Progenitor cell of endocrine pancreas (in vitro differentiated cells): ENCODE results near the gene NID1. TPM values are rescaled to one million over a fixed set of nuclear protein-coding genes. Genes with fewer than 3 reads are reported as not detected.

Experiments used
- DNase-seq: peaks from one replicate; pipeline ENCODE4 v3.0.0; 2021; ENCODE audit warnings: low spot score; ENCODE audit not compliant: unreplicated experiment
- H3K27ac Mint-ChIP-seq: 2 replicates; pipeline ENCODE4 v1.8.0; 2021; ENCODE audit warnings: mild to moderate bottlenecking, moderate library complexity, mixed read lengths
- H3K27me3 Mint-ChIP-seq: 2 replicates; pipeline ENCODE4 v1.8.0; 2021; ENCODE audit warnings: mixed read lengths
- H3K36me3 Mint-ChIP-seq: 2 replicates; pipeline ENCODE4 v1.8.0; 2022; ENCODE audit warnings: mixed read lengths; ENCODE audit not compliant: insufficient read depth
- H3K4me1 Mint-ChIP-seq: 2 replicates; pipeline ENCODE4 v1.8.0; 2021; ENCODE audit warnings: low read depth, mixed read lengths
- H3K4me3 Mint-ChIP-seq: 2 replicates; pipeline ENCODE4 v1.8.0; 2021; ENCODE audit warnings: low read depth, mild to moderate bottlenecking, moderate library complexity, mixed read lengths
- H3K9me3 Mint-ChIP-seq: 2 replicates; pipeline ENCODE4 v1.8.0; 2021; ENCODE audit warnings: low read depth, mixed read lengths
- total RNA-seq: library from RNA; stranded (reverse); gene quantifications from 2 replicates; pipeline ENCODE4 v1.2.1, GENCODE V29; 2021
- TF ChIP-seq, protein P1 (sequence below): fragments of 200-600 bp; sonication (generic); IDR thresholded peaks from one replicate; pipeline ENCODE4 v1.5.0; 2021; ENCODE audit warnings: antibody characterized with exemption, mild to moderate bottlenecking; ENCODE audit not compliant: unreplicated experiment

The NID1 gene
- total RNA-seq, 1 donor from 2014 or later, result 21.0 TPM

DNA sequence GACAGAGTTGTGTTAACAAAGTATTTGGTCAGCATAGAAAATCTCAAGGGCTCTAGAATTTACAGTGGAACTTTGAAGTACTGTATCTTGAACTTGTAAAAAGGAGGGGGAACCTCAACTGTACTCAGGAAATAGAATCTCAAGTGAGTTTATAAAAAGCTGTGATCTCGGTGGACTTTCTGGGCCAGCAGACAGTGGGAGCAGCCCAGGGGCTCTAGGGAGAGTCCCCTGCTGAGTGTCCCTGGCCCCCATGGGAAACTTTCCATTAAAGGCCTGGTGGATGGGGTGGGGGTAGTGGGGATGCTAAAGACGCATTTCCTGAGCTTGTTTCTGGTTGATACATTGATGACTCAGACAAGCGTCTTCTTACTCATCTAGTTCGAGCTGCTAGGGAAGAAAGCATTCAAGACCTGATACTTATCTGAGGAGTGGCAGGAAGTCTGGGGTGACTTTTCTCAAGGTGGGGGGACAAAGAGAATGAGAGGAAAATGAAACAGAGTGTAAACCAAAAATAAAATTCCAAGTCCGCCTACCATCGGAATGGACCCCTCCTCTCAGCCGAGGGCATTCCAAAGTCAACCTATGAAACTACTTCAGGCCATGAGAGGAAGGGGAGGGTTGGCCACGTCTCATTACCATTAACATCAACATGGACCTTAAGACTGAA is 65.5 kb downstream of the NID1 start:
- Mint-ChIP-seq H3K27me3 (no peaks in the 10 kb centered on the region), H3K4me3 (no peak overlapping the region)

DNA sequence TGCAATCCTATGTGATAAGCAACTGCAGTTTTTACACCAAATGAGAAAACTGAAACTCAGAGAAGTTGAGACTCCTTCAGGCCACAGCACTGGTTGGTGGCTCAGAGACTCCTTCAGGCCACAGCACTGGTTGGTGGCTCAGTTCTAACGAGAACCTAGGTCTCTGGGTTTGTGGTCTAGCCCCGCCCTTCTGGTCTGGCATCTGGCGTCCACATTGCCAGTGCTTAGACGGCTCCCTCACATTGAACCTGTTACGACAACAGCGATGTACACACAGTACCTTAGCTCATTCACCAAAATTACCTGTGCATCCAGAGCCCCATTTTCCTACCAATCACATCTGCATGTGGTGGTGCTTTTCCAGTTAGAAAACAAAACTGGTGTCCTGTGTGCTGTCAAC is 66.1 kb downstream of the NID1 start:
- Mint-ChIP-seq H3K4me3 (no peak overlapping the region), H3K27me3 (no peaks in the 10 kb centered on the region), H3K4me1 (peaks cover 3% of the 10 kb centered on the region), H3K27ac (no peak overlapping the region), H3K36me3 (no peaks in the 10 kb centered on the region), H3K9me3 (no peaks in the 10 kb centered on the region)
- no peak for DNase-seq
- TF ChIP-seq, protein P1, sequence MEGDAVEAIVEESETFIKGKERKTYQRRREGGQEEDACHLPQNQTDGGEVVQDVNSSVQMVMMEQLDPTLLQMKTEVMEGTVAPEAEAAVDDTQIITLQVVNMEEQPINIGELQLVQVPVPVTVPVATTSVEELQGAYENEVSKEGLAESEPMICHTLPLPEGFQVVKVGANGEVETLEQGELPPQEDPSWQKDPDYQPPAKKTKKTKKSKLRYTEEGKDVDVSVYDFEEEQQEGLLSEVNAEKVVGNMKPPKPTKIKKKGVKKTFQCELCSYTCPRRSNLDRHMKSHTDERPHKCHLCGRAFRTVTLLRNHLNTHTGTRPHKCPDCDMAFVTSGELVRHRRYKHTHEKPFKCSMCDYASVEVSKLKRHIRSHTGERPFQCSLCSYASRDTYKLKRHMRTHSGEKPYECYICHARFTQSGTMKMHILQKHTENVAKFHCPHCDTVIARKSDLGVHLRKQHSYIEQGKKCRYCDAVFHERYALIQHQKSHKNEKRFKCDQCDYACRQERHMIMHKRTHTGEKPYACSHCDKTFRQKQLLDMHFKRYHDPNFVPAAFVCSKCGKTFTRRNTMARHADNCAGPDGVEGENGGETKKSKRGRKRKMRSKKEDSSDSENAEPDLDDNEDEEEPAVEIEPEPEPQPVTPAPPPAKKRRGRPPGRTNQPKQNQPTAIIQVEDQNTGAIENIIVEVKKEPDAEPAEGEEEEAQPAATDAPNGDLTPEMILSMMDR, result no peak

More for the DNA sequence above, 65.5 kb downstream of the NID1 start:
- no peaks in the 10 kb centered on the region for H3K9me3 Mint-ChIP-seq
- no peak overlapping the region for H3K27ac Mint-ChIP-seq
- no peaks in the 10 kb centered on the region for H3K36me3 Mint-ChIP-seq
- no peak for DNase-seq
- TF ChIP-seq, protein P1, result no peak
- peaks cover 3% of the 10 kb centered on the region for H3K4me1 Mint-ChIP-seq

DNA sequence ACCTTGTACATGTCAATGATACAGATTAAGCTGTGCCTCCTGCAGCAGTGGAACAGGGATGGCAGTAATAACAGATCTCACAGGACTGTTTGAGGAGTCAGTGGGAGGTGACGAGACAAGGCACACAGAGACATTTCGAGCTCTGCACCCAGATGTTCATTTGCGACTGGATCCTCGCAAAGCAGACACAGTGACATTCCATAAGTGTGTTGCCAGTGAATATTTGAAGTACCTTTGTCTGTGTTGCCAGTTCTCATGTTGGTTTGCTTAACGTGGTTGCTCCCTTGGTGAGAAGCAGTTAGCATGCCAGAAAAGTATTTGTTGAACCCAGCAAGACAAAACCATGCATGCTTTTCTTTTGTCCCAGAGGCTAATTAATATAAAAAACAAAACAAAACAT is 67.0 kb downstream of the NID1 start:
- Mint-ChIP-seq H3K36me3 (no peaks in the 10 kb centered on the region), H3K27ac (no peak overlapping the region), H3K27me3 (no peaks in the 10 kb centered on the region), H3K9me3 (no peaks in the 10 kb centered on the region), H3K4me1 (peaks cover 3% of the 10 kb centered on the region), H3K4me3 (no peak overlapping the region)
- TF ChIP-seq, protein P1, result no peak
- no peak for DNase-seq

DNA sequence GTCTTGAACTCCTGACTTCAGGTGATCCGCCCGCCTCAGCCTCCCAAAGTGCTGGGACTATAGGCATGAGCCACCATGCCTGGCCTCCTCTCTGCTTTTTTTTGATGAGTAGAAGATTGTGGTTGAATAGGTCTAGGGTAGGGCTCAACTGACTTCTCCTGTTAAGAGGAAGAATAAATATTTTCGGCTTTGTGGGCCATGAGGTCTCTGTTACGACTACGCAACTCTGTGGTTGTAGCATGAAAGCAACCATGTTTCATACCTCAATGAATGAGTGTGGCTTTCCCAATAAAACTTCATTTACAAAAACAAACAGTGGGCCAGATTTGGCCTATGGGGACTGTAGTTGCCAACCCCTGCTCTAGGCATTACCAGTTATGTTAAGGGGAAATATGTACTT is 67.8 kb downstream of the NID1 start:
- no peak for DNase-seq
- Mint-ChIP-seq H3K4me1 (peaks cover 3% of the 10 kb centered on the region), H3K9me3 (no peaks in the 10 kb centered on the region), H3K4me3 (no peak overlapping the region), H3K27ac (no peak overlapping the region), H3K27me3 (no peaks in the 10 kb centered on the region), H3K36me3 (no peaks in the 10 kb centered on the region)
- TF ChIP-seq, protein P1, result no peak

DNA sequence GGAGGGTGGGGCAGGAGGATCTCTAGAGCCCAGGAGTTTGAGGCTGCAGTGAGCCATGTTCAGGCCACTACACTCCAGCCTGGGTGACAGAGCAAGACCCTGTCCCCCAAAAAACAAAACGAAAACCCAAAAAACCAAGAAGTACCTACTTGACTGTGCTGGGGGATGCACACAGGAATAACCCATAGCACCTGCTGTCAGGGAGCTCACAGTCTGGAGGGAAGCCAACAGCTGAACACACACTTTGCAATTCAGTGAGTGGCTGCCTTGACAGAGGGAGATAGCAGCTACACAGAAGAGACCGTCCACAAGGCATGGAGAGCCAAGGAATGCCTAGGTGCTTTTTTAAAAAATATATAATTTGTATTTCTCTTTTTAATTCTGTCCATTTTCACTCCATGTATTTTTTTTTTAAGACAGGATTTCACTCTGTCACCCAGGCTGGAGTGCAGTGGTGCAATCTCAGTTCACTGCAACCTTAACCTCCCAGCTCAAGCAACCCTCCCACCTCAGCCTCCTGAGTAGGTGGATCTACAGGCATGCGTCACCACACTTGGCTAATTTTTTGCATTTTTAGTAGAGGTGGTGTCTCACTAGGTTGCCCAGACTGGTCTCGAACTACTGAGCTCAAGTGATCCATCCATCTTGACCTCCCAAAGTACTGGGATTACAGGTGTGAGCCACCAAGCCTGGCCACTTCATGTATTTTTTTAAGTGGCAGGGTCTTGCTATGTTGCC is 68.7 kb downstream of the NID1 start:
- DNase-seq, result no peak
- TF ChIP-seq, protein P1, result no peak
- no peak overlapping the region for H3K4me3 Mint-ChIP-seq
- no peaks in the 10 kb centered on the region for H3K4me1 Mint-ChIP-seq
- no peak overlapping the region for H3K27ac Mint-ChIP-seq
- H3K27me3 Mint-ChIP-seq, result no peaks in the 10 kb centered on the region
- no peaks in the 10 kb centered on the region for H3K36me3 Mint-ChIP-seq
- no peaks in the 10 kb centered on the region for H3K9me3 Mint-ChIP-seq
